SU-DHL-6 (cell line): ENCODE data around the gene KLHL40.

Source experiments
- H2AFZ ChIP-seq: fragments of 200-600 bp; sonication (generic); 2 replicates; pipeline ENCODE4 v1.6.1; 2014; ENCODE audit warnings: low read depth, mild to moderate bottlenecking, moderate library complexity, mixed read lengths, antibody characterized with exemption, low read length; ENCODE audit not compliant: severe bottlenecking
- H3F3A ChIP-seq: fragments of 200-600 bp; shearing (Covaris generic); 2 replicates; pipeline ENCODE4 v1.6.0; 2016; ENCODE audit warnings: antibody characterized with exemption, mild to moderate bottlenecking; ENCODE audit not compliant: insufficient read depth
- H3K27ac ChIP-seq: fragments of 200-600 bp; sonication (generic); 2 replicates; pipeline ENCODE4 v1.5.1; 2016; ENCODE audit warnings: low read depth, mild to moderate bottlenecking, low read length, moderate library complexity, mixed read lengths
- H3K27me3 ChIP-seq: fragments of 200-600 bp; sonication (generic), shearing (Covaris generic); 2 replicates; pipeline ENCODE4 v1.6.0; 2014; ENCODE audit warnings: mild to moderate bottlenecking, low read length
- H3K36me3 ChIP-seq: fragments of 200-600 bp; sonication (generic); 2 replicates; pipeline ENCODE4 v1.6.1; 2014; ENCODE audit warnings: mild to moderate bottlenecking, low read length, mixed read lengths
- H3K4me2 ChIP-seq: fragments of 300-600, 200-600 bp; shearing (Covaris generic), sonication (generic); 2 replicates; pipeline ENCODE4 v1.6.0; 2014; ENCODE audit warnings: low read length, low read depth, mild to moderate bottlenecking; ENCODE audit not compliant: poor library complexity, severe bottlenecking
- H3K4me3 ChIP-seq: fragments of 200-600 bp; sonication (generic); 2 replicates; pipeline ENCODE4 v1.5.1; 2014; ENCODE audit warnings: antibody characterized with exemption, low read length, mild to moderate bottlenecking, mixed read lengths; ENCODE audit not compliant: insufficient read depth, poor library complexity, severe bottlenecking
- H3K79me2 ChIP-seq: fragments of 200-600 bp; sonication (generic); 2 replicates; pipeline ENCODE4 v1.6.1; 2014; ENCODE audit warnings: mild to moderate bottlenecking, low read length, moderate library complexity; ENCODE audit not compliant: insufficient read depth
- H3K9ac ChIP-seq: fragments of 200-600 bp; sonication (generic); 2 replicates; pipeline ENCODE4 v1.7.0; 2014; ENCODE audit warnings: mild to moderate bottlenecking, low read length
- H3K9me2 ChIP-seq: fragments of 200-600 bp; sonication (generic); replicated peaks from 2 replicates; pipeline ENCODE4 v1.6.1; 2014; ENCODE audit warnings: low read length; ENCODE audit not compliant: insufficient read depth
- H3K9me3 ChIP-seq: fragments of 200-600 bp; sonication (generic); 2 replicates; pipeline ENCODE4 v1.6.1; 2014; ENCODE audit warnings: low read length, mixed read lengths; ENCODE audit not compliant: insufficient read depth
- H4K20me1 ChIP-seq: fragments of 200-600 bp; sonication (generic); 2 replicates; pipeline ENCODE4 v1.6.1; 2014; ENCODE audit warnings: low read depth, mild to moderate bottlenecking, antibody characterized with exemption, low read length, moderate library complexity, mixed read lengths
- EZH2phosphoT487 ChIP-seq: fragments of 200-600 bp; sonication (generic), shearing (Covaris generic); conservative IDR thresholded peaks from 2 replicates; pipeline ENCODE4 v1.6.1; 2018; ENCODE audit warnings: mild to moderate bottlenecking, antibody characterized with exemption, low read length, moderate library complexity, mixed read lengths
- TF ChIP-seq, protein P1 (sequence below): fragments of 200-600 bp; sonication (generic); IDR thresholded peaks from one replicate; pipeline ENCODE4 v1.5.1; 2017; ENCODE audit warnings: antibody characterized with exemption, mild to moderate bottlenecking, low read length, moderate library complexity; ENCODE audit not compliant: insufficient read depth, poor library complexity, severe bottlenecking

The KLHL40 gene

GRCh38 chr3:42685363-42685881 lies at the start of gene KLHL40:
KLHL40 (plus strand) TSS chr3:42685537; CDS start chr3:42685619, 82 bp downstream.
- no peak within 1 kb of the TSS for H3K4me2 ChIP-seq
- H3K27ac ChIP-seq, result no peak within 1 kb of the TSS

DNA sequence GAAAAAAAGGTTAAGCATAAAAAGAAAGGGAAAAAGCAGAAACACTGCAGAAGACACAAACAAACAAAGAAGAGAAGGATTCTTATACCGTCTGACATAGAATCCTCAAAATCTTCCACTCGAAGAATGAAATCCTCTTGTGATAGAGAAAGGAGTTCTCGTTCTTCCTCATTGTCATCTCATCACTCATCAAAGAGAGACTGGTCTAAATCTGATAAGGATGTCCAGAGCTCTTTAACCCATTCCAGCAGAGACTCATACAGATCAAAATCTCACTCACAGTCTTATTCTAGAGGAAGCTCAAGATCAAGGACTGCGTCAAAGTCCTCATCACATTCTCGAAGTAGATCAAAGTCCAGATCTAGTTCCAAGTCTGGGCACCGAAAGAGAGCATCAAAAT lies 48.3 kb upstream of the KLHL40 start:
- Histone ChIP-seq H3K4me2 (no peak overlapping the region), H3K79me2 (no peaks in the 10 kb centered on the region), H3F3A (no peaks in the 10 kb centered on the region), H3K9ac (no peak overlapping the region), H3K36me3 (peaks cover 67% of the 10 kb centered on the region), H2AFZ (no peak overlapping the region), H3K9me3 (no peaks in the 10 kb centered on the region), H3K27ac (no peak overlapping the region), H3K4me3 (no peak overlapping the region), H3K27me3 (no peaks in the 10 kb centered on the region), H4K20me1 (no peaks in the 10 kb centered on the region; the same call in 1 of the 2 replicates), H3K9me2 (no peaks in the 10 kb centered on the region)
- TF ChIP-seq EZH2phosphoT487, result no peak
- TF ChIP-seq, protein P1, sequence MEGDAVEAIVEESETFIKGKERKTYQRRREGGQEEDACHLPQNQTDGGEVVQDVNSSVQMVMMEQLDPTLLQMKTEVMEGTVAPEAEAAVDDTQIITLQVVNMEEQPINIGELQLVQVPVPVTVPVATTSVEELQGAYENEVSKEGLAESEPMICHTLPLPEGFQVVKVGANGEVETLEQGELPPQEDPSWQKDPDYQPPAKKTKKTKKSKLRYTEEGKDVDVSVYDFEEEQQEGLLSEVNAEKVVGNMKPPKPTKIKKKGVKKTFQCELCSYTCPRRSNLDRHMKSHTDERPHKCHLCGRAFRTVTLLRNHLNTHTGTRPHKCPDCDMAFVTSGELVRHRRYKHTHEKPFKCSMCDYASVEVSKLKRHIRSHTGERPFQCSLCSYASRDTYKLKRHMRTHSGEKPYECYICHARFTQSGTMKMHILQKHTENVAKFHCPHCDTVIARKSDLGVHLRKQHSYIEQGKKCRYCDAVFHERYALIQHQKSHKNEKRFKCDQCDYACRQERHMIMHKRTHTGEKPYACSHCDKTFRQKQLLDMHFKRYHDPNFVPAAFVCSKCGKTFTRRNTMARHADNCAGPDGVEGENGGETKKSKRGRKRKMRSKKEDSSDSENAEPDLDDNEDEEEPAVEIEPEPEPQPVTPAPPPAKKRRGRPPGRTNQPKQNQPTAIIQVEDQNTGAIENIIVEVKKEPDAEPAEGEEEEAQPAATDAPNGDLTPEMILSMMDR, result no peak

More at GRCh38 chr3:42685363-42685881, at the start of gene KLHL40:
- TF ChIP-seq, protein P1, result no peak
- no peak for TF ChIP-seq EZH2phosphoT487
- Histone ChIP-seq H3K9ac (no peak within 1 kb of the TSS), H3K9me3 (no peaks in the 10 kb centered on the region), H3K4me3 (no peak within 1 kb of the TSS), H3K27me3 (no peaks in the 10 kb centered on the region), H3F3A (no peaks in the 10 kb centered on the region), H3K79me2 (no peaks in the 10 kb centered on the region), H4K20me1 (no peaks in the 10 kb centered on the region), H3K9me2 (no peaks in the 10 kb centered on the region), H2AFZ (no peak within 1 kb of the TSS), H3K36me3 (no peaks in the 10 kb centered on the region)

DNA sequence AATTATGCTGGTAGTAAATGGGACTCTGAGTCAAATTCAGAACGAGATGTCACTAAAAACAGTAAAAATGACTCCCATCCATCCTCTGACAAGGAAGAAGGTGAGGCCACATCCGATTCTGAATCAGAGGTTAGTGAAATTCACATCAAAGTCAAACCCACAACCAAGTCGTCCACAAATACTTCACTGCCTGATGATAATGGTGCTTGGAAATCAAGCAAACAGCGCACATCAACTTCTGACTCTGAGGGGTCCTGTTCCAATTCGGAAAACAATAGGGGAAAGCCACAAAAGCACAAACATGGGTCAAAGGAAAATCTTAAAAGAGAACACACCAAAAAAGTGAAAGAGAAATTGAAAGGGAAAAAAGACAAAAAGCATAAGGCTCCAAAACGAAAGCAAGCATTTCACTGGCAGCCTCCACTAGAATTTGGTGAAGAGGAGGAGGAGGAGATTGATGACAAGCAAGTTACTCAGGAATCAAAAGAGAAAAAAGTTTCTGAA lies 46.9 kb upstream of the KLHL40 start:
- H3K9ac ChIP-seq, result no peak overlapping the region
- no peaks in the 10 kb centered on the region for H3K79me2 ChIP-seq
- no peak overlapping the region for H3K4me2 ChIP-seq
- H3K4me3 ChIP-seq, result no peak overlapping the region
- H3K36me3 ChIP-seq, result peaks cover 69% of the 10 kb centered on the region
- H3K27me3 ChIP-seq, result no peaks in the 10 kb centered on the region
- no peak overlapping the region for H2AFZ ChIP-seq
- H3K27ac ChIP-seq, result no peak overlapping the region
- TF ChIP-seq EZH2phosphoT487, result no peak
- TF ChIP-seq, protein P1, result no peak
- H3K9me3 ChIP-seq, result no peaks in the 10 kb centered on the region
- H4K20me1 ChIP-seq, result no peaks in the 10 kb centered on the region; the same call in 1 of the 2 replicates
- H3F3A ChIP-seq, result no peaks in the 10 kb centered on the region
- H3K9me2 ChIP-seq, result no peaks in the 10 kb centered on the region
